Stimulated activated CD8-positive, alpha-beta memory T cell treated with anti-CD3 and anti-CD28 coated beads, Interleukin-12 subunit alpha, Interleukin-12 subunit beta, amount 100 ng/mL, for 1 hour (primary cell): Measurements from ENCODE around the gene KATNAL2.
A peak's percentile ranks its signal among the peaks of the same experiment; 100 is the strongest.
"Not testable (repeated sequence)": the region's sequence is repeated elsewhere in the genome, so short reads cannot be mapped to it uniquely, and the experiment has no call there.

Source experiments
- DNase-seq: peaks from one replicate; pipeline ENCODE4 v3.0.0-alpha.2; 2020; ENCODE audit warnings: low read depth

The KATNAL2 gene

GRCh38 chr18:47032945-47033344 is 115.5 kb downstream of the KATNAL2 start:
- DNase-seq: no peak

- not testable (repeated sequence) for DNase-seq
Measured at GRCh38 chr18:47034591-47034990, 117.2 kb downstream of the KATNAL2 start.

- DNase-seq: no peak
Measured at GRCh38 chr18:47035156-47035671, 117.8 kb downstream of the KATNAL2 start, which contains the start of gene ELOA2. ELOA2 (minus strand) TSS chr18:47035621; CDS start chr18:47035264, 357 bp downstream.

GRCh38 chr18:47036298-47036874 is 119.0 kb downstream of the KATNAL2 start:
- no peak for DNase-seq

GRCh38 chr18:47036927-47037578 is 119.7 kb downstream of the KATNAL2 start:
- no peak for DNase-seq

GRCh38 chr18:47040982-47041381 is 123.6 kb downstream of the KATNAL2 start:
- DNase-seq: no peak

GRCh38 chr18:47050468-47050867 is 133.1 kb downstream of the KATNAL2 start:
- DNase-seq: no peak

GRCh38 chr18:47054369-47054768 is 137.0 kb downstream of the KATNAL2 start:
- no peak for DNase-seq

- DNase-seq: no peak
Measured at GRCh38 chr18:47062471-47062870, 145.1 kb downstream of the KATNAL2 start.

GRCh38 chr18:47063096-47063495 is 145.7 kb downstream of the KATNAL2 start:
- no peak for DNase-seq

- no peak for DNase-seq
Measured at GRCh38 chr18:47067648-47068047, 150.2 kb downstream of the KATNAL2 start.

GRCh38 chr18:47075098-47075883 is 157.9 kb downstream of the KATNAL2 start:
- DNase-seq: no peak

GRCh38 chr18:47077111-47077510 is 159.7 kb downstream of the KATNAL2 start:
- no peak for DNase-seq

GRCh38 chr18:47080872-47081271 is 163.5 kb downstream of the KATNAL2 start:
- no peak for DNase-seq

GRCh38 chr18:47081578-47081977 is 164.2 kb downstream of the KATNAL2 start:
- DNase-seq: no peak

- no peak for DNase-seq
Measured at GRCh38 chr18:47087676-47088075, 170.3 kb downstream of the KATNAL2 start.

GRCh38 chr18:47095810-47096209 is 178.4 kb downstream of the KATNAL2 start:
- DNase-seq: no peak

- DNase-seq: peak; percentile 36
Measured at GRCh38 chr18:47100212-47100831, 182.9 kb downstream of the KATNAL2 start.

GRCh38 chr18:47108373-47108772 is 191.0 kb downstream of the KATNAL2 start:
- no peak for DNase-seq

GRCh38 chr18:47108998-47109405 is 191.6 kb downstream of the KATNAL2 start:
- no peak for DNase-seq

- DNase-seq: no peak
Measured at GRCh38 chr18:47109720-47110119, 192.3 kb downstream of the KATNAL2 start.

GRCh38 chr18:47110492-47111274 is 193.3 kb downstream of the KATNAL2 start:
- no peak for DNase-seq
